Middle frontal gyrus (tissue), 1 donor: Measurements from ENCODE around the gene NAT10.

ENCODE experiments used
- DNase-seq: peaks from one replicate; pipeline ENCODE4 v3.0.0-alpha.2; 2015; ENCODE audit warnings: low spot score; ENCODE audit errors: extremely low spot score

The NAT10 gene

DNA sequence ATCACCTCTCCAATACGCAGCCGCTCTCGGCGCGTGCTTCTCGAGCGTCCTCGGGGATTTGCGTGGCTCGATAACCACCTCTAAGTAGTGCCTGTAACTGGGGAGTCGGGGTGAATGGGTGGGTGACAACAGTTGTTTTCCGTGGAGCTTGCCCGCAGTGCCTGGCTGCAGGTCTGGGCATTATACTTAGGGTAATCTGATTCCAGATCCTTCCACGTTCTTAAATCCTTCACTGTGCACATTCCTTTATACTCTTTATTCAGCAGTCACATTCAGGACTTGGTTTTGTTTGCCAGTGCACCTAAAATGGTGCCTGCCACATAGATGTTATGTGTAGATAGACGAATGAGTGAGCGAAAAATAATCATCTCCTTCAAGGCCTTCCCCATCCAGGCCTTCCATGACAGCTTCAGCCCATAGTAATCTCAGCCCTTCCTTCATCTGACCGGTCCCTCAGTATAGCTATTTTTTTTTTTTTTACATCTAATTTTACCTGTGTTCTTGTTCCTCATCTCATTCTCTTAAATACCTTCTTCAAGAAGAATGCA, 602 bp downstream of the NAT10 start:
- no peak for DNase-seq

DNA sequence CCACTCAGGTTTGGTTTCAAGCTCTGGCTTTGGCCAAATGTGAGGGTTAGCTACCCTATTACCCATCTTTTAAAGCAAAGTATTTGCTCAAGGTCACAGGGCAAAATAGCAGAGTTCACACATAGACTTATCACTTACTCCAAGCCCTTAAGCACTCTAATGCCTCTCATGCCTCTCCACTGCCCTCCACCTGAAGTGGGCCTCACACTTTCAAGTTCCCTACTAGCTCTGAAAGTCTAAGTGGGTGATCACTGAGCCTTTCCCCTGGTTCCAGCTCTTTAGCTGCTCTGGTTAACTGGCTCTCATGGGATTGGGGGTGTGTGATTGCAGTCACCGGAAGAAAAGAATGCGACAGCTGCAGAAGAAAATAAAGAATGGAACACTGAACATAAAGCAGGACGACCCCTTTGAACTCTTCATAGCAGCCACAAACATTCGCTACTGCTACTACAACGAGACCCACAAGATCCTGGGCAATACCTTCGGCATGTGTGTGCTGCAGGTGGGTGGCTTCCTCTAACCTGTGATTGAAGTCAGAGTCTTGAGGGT, 6.4 kb downstream of the NAT10 start:
- no peak for DNase-seq

DNA sequence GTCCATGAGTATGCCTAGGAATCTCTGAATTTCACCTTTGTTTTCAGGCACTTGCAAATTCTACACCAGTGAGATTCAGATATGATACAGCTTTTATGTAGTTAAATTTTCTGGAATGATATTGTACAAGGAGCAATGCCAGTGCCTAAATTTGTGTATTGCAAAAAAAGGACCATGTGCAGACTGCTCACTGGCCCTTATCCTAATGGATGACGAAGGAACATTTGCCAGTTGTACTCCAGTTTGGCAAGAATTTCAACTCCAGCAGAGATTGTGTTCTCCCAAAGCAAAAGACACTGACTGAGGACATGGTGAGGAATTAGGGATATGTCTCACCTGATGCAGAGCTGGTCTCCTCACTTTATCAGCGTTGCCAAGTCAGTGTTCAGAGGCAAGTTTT, 8.6 kb downstream of the NAT10 start:
- no peak for DNase-seq

DNA sequence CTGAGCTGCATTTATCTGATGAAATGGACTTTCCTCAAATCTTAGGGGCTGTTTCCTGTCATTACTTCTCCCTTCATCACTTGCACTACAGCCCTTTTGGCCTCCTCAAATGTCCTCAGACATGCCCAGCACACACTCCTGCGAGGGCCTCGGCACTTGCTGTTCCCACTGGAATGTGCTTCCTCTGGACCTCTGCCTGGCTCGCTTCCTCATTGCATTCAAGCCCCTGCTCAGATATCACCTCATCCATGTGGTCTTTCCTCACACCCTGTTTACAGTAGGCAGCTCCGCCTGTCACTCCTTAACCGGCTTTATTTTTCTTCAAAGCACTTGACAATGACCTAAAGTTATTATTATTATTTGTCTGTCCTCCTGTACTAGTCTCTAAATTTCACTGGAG, 9.0 kb downstream of the NAT10 start:
- DNase-seq: no peak

DNA sequence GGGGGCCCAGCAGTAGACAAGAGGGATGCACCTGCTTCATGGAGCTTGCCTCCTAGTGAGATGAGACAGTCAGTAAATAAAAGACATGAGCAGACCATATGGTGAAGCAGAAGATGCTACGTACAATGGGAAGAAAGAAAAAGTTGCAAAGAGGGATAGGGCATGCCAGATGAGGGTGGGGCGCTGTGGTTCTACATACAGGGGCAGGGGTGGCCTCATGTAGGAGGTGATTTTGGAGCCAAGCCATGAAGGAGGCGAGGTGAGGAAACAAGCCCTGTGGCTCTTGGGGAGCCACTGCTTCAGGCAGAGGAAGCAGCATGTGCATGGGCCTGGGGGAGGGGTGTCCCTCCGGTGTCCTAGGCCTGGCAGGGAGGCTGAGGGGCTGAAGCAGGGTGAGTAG, 15.2 kb downstream of the NAT10 start:
- no peak for DNase-seq

DNA sequence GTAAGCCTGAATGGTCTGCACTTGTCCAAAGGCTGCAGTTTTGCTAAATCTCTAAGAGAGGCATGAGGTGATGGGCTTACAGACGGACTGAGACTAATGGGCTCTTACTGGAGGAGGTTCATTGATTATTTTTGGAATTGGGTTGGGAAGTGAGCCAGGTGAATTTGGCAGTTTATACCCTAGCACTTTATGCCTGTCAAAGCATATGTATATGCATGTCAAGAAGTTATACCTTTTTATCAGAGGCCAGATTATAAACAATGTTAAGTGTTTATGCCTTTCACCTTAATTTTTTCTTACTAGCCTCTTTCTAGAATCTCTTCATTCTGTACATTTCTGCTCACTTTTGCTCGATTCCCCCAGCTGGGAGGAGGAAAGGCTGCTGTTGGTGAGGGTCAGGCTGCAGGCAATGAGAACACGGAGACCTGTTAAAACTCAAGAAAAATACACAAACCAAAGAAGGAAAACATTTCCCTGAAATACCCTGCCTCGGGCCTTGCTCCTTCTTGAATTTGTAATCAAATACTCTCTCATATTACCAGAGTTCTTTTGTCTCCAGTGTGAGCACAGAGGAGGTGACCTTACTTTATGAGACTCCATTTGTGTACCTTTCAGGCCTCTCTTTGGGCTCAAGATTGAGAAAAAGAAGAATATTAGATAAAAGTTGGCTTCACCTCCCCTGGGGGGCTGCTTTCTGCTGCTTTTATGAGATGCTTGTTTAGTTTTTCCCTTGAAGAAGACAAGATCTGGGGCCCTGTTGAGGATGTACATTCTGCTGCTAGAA, 19.6 kb downstream of the NAT10 start:
- no peak for DNase-seq

DNA sequence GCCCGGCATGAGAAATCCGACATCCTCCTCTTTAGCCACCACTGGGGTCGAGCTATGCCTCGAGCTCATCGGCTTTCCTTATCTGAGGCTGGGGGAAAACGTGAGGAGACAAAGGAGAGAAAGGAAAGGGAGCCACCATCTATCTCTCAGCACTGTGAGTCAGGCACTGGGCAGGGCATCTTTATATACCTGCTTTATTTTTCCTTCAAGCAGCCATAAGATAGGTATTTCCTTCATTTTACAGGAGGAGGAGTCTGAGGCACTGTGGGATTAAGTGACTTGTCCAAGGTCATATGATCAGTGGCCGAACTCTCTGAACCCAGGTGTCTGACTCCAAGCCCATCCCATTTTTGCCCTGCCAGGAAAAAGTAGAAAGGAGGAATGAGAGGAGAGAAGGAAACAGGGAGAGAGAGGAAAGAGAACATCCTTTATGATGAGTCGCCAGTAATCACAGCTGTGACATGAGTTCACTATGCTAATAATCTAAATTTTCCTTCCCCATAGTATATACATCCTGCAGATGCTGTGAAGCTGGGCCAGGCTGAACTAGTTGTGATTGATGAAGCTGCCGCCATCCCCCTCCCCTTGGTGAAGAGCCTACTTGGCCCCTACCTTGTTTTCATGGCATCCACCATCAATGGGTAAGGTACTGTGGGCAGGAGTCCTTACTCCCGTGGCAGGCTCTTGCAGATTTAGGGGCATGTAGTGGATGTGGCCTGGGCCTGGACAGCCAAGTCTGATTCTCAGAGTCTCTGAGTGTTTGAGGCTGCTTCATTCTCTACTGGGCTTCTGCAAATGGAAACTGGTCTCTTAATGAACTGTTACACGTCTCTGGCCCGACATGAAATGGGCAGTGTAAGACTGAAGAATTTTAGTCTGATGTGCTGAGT, 21.8 kb downstream of the NAT10 start:
- DNase-seq: no peak

DNA sequence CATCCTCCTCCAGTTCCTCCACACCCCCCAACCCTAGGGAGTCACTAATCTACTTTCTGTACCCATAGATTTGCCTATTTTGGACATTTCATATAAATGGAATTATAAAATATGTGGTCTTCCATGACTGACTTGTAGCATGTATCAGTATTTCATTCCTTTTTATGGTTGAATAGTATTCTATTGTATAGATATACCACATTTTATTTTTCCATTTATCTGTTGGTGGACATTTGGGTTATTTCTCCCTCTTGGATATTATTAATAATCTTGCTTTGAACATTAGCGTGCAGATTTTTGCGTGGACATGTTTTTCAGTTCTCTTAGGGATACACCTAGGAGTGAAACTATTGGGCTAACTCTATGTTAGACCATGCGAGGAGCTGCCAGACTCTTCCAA, 23.4 kb downstream of the NAT10 start:
- no peak for DNase-seq

DNA sequence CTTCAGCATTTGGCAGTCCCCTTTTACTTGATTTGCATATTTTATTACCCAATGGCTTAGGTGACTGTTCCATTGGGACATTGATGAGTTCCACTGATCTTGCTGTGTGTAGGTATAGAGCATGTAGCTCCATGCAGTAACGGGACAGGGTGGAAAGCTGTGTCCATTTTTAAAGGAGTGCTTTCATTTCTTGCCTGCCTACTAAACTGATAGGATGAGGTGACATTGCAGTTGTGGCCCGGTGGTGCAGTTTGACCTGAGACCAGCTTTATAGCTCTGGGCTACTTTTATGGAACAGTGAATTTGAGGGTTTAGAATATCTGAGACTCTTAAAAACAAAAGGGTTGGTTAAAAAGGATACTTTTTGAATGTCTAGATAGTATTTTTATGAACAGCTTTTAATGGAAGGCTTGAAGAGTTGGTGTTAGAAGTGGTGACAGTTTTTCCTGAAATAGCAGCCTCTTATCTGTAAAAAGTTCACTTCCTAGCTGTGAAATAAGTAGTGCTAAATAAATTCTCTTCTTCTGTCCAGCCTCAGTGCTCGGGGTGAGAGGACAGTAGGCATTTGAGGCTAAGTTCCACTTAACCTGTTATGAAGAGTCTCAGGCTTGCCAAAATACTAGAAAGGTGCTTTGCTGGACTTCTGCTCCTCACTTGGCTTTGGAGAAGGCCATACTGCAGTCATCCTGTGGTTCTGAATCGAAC, 27.0 kb downstream of the NAT10 start:
- no peak for DNase-seq

DNA sequence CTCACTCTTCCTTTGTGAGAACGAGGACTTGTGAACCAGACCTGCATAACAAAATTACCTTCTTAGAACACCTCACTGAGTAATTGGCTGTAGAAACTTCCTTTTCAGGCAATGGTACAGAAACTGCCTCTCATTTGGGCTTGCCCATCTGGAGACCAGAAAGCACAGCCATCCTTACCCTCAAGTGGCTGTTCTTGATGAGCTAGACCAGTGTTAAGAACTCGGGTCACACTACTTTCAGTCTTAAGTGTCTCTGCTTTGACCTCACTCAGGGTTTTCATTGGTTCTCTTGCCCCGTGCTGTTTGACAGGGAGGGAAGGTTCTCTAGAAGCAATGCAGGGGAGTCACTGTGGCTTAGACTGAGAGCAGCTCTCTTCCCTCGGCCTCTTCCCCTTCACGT, 29.3 kb downstream of the NAT10 start:
- no peak for DNase-seq

DNA sequence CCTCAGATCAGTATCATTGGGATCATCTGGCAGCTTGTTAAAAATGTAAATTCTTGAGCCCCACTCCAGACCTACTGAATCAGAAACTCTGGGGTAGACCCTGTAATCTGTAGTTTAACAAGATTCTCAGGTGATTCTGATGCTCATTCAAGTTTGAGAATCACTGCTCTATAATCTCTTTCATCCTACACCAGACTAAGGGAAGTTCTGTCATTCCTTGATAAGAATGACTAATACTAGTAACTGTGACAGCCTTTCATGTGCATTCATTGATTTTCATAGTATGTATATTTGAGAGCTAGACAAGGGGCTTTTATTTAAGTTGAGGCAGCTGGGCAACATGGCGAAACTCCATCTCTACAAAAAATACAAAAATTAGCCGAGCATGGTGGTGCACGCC, 30.0 kb downstream of the NAT10 start:
- no peak for DNase-seq

DNA sequence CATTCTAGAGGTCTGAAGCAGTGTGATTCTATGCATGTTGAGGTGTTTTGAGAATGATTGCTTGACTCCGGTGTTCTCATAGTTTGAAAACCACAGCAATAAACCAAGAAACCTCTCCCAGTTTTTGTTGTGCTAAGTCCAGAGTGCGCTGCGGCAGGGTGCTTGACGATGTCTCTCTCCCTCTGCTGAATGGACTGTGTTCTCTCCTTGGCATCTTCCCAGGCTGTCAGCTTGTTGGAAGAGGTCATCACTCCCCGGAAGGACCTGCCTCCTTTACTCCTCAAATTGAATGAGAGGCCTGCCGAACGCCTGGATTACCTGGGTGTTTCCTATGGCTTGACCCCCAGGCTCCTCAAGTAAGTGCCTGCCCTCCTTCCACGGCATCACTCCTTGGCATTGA, 31.0 kb downstream of the NAT10 start:
- no peak for DNase-seq

DNA sequence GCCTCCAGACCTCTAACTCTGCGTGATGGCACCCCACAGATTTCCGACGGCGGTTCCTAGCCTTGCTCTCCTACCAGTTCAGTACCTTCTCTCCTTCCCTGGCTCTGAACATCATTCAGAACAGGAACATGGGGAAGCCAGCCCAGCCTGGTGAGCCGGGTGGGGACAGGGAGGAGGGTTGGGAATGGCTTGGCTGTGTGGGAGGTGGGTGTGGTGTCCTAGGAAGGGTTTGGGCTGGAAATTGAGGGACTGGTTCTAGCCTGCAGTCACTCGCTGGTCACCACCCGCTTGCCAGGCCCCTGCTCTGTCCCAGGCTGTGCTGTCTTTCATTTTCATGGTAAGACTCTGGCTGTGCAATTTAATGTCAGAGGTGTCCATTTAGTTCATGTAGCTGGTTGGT, 33.9 kb downstream of the NAT10 start:
- DNase-seq: no peak

DNA sequence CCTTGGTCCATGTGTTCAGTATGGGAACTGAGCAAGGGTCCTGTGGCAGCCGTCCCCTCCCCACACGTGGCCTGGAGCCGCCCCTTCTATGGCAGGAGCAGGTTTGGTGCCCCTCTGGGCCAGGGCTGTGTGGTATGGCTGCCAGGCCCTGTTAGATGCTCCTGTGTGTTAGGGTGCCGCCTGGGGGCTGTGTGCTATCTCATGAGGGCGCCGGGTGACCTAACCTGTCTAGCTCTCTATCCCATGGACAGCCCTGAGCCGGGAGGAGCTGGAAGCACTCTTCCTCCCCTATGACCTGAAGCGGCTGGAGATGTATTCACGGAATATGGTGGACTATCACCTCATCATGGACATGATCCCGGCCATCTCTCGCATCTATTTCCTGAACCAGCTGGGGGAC, 34.7 kb downstream of the NAT10 start:
- no peak for DNase-seq

DNA sequence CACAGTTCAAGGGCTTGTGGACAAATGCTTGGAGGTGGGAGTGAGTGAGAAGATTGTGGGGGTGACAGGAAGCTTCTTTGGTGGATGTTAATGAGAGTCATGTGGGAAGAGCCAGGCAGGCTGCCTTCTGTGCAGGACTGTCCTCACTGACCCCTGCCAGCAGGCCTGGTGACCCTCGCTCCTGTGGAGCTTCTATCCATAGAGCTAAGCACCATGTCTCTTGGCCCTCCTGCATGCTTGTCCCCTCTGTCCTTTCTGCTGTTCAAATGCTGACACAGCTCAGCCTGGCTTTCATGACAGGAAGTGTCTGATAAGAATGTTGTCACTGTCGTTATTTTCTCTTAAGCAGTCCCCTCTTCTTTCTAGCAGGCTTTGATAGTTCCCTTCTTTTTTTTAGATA, 37.6 kb downstream of the NAT10 start:
- no peak for DNase-seq

DNA sequence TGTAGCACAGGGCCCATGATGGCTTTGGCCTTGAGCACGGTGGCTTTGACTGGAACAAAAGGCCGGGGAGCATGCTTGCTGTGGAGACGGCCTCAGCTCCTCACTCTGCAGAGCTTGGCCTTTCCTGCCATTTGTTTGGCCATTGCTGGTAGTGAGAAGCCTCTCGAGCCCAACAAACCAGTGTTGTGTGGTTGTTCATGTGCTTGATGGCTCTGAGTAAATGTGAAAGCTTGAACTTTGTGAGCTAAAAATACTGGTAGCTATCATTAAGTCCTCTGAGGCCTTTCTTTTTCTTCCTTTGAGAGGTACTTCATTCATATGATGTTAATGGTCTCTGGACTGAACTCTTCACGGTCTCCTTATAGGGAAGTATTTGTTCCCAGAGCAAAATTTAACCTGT, 39.6 kb downstream of the NAT10 start:
- no peak for DNase-seq

DNA sequence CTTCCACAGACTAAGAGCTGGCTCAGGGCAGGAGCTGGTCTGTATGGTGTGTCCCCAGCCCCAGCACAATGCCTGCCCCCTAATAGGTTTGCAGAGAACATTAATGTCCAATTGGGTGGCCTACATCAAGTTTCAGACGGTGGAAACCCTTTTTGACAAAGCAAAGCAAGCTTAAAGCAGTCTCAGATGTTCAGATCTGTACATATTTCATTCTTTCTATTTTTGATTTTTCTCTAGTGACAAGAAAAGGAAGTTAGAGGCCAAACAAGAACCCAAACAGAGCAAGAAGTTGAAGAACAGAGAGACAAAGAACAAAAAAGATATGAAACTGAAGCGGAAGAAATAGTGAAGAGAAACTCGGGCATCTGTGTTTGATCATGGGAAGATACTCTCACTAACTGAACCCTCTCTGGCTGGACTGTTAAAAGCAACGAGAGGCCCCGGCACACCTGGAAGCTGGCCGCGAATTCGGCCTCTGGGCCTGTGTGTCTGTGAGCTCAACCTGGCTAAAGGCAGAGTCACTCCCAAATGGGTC, 40.5 kb downstream of the NAT10 start:
- DNase-seq: no peak

DNA sequence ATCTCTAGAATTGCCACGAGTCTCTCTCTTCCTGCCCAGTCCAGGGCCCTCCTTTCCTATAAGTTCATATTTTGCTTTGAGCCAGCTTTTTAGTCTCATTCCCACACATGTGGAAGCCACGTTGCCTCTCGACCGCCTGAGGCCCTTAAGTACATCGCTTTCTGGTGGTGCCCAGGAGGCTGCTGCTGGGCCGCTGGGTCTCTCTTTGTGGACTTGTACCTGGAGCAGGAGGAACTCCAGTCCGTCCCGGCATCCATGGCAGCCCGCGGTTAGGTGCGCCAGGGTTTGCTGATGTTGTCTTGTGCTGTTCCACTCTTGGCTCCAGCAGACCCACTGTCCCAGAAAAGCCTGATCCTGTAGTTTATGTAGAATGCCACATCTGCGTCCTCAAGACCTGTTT, 41.0 kb downstream of the NAT10 start:
- no peak for DNase-seq

DNA sequence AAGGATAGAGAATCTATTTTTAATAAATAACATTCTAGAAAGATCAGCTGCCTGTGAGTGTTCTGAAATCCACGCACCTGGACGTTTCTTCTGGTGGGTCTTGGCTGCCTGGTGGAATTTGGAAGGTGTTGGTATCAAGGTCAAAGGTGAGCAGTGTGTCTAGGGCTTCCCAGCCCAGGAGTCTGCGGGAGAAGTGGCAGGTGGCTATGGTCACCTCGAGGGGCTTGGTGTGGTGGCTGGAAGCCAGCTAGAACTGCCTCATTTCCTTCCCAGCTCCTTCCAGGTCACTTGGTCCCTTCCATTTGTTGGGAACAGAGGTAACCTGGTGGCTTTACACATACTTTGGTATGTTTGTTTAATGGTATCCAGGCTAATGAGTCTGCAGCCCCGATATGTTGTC, 41.4 kb downstream of the NAT10 start:
- no peak for DNase-seq

DNA sequence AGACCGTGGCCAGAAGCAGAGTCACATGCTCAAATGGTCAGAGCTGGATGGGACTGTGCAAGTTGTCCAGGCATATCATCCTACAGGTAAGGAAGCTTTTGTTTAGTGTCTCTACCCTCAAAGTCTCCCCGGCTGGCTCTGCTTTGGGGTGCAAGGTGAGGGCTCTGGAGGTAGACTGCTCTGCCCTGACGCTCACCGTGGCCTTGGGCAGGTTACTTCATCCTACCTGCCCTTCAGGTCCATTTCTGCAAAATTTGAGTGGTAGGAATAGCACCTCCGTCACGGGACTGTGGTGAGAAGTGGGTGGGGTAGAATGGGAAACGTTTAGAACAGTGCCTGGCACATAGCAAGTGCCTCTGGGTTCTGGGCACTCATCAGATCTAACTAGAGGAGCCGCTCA, 42.2 kb downstream of the NAT10 start:
- no peak for DNase-seq

DNA sequence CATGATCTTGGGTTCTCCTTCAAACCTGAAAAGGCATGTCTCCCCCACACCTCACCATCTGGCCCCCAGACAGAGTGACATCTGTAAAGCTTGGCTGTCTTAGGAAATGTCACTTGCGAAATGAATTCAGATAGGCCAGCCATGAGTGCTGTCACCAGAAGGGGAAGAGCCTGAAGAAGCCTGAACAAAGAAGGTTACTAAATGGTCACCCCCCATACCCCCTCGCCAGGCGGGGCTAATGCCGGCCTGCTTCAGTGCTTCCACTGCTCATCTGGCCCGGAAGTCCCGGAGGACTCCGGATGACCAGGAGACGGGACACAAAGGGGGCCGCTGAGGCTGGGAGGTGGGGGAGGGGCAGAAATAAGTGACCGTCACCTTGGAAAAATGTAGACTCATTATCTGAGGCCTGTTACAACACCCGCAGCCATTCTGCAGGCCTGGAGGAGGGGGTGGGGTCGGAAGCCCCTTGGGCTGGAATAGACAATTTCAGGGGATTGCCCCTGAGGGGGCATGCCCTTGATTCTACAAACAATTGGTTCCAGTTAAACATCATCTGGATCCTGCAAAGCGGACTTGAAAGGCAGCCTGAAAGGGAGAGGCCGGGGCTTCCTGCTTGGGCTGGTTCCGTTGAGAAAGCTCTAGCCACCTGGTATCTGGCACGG, 43.2 kb downstream of the NAT10 start:
- DNase-seq: no peak
